ENCODE results near the gene CD160. TPM values are rescaled to one million over a fixed set of nuclear protein-coding genes. Genes with fewer than 3 reads are reported as not detected.
A peak's percentile ranks its signal among the peaks of the same experiment; 100 is the strongest.
"Not testable (repeated sequence)": the region's sequence is repeated elsewhere in the genome, so short reads cannot be mapped to it uniquely, and the experiment has no call there.

Gene CD160
- total RNA-seq, 3 donors from 2014 or later (not counting 1 experiment from before 2014, with no cell fraction given), result 77.7 to 150 (median 83.4) TPM

DNA sequence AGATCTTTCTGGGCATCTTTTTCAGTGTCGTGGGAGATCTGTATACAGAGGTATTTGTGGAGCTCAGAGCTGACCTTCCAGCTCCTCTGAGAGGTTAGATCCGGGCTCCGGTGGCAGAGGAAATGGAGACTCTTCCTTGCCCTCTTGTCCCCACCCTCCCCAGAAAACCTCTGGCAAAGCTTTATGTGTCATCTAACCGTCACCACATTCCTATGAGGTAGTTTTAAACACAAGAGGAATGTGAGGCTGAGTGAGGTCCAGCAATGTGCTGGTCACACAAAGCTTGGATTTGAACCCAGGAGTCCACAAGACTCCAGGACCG is 1.2 kb downstream of the CD160 start:
- Histone ChIP-seq H3K4me1 (ENCODE audit: control insufficient read depth, insufficient read depth, low read length) (peaks cover 59% of the 10 kb centered on the region), H3K36me3 (ENCODE audit: control insufficient read depth, insufficient read depth, low read length) (peaks cover 3% of the 10 kb centered on the region), H3K4me3 (ENCODE audit: low read length) (peak overlapping the region; percentile 73), H3K27ac (ENCODE audit: low read length) (peak overlapping the region; percentile 81), H3K9me3 (ENCODE audit: control insufficient read depth, insufficient read depth, low read length) (no peaks in the 10 kb centered on the region), H3K27me3 (ENCODE audit: control insufficient read depth, insufficient read depth, low read length) (no peaks in the 10 kb centered on the region)
- H3K9me3 Mint-ChIP-seq, result no peaks in the 10 kb centered on the region
- 44% methylated on average over 3 of the region's 5 CpGs for WGBS (ENCODE audit: insufficient coverage)
- DNase-seq (no peak), ATAC-seq (peak in 1 of 3 donors; percentile 2)
- intact Hi-C loops (cut with micrococcal nuclease), result loop anchor here (5.0 kb wide), 1 partner anchor 128 kb away; no protein-coding TSS in a partner anchor
- H3K4me3 Mint-ChIP-seq, result peak overlapping the region; percentile 95
- no peaks in the 10 kb centered on the region for H3K27me3 Mint-ChIP-seq (ENCODE audit: low read depth in 2 of 2)
- H3K36me3 Mint-ChIP-seq, result no peaks in the 10 kb centered on the region
- H3K4me1 Mint-ChIP-seq, result peaks cover 62 to 70% of the 10 kb centered on the region in 2 donors
- TF ChIP-seq CTCF (IDR thresholded peaks at IDR 0.05), result no peak
- peak overlapping the region; percentile 84 to 92 for H3K27ac Mint-ChIP-seq

- intact Hi-C loops (cut with micrococcal nuclease), result loop anchor here (5.0 kb wide), 1 partner anchor 129 kb away; no protein-coding TSS in a partner anchor
- no peaks in the 10 kb centered on the region for H3K9me3 ChIP-seq (ENCODE audit: control insufficient read depth, insufficient read depth, low read length)
- WGBS (ENCODE audit: insufficient coverage), result 10% methylated on average over 47 of the region's 47 CpGs
- peak overlapping the region; percentile 73 for H3K4me3 ChIP-seq (ENCODE audit: low read length)
- Mint-ChIP-seq H3K27me3 (ENCODE audit: low read depth in 2 of 2) (no peaks in the 10 kb centered on the region), H3K9me3 (no peaks in the 10 kb centered on the region), H3K36me3 (no peaks in the 10 kb centered on the region), H3K4me3 (peak overlapping the region; percentile 95), H3K27ac (peak overlapping the region; percentile 84 to 92), H3K4me1 (peaks cover 61 to 65% of the 10 kb centered on the region in 2 donors)
- TF ChIP-seq CTCF (IDR thresholded peaks at IDR 0.05), result peak; percentile 89
- H3K27me3 ChIP-seq (ENCODE audit: control insufficient read depth, insufficient read depth, low read length), result no peaks in the 10 kb centered on the region
- peak overlapping the region; percentile 81 for H3K27ac ChIP-seq (ENCODE audit: low read length)
- H3K36me3 ChIP-seq (ENCODE audit: control insufficient read depth, insufficient read depth, low read length), result peaks cover 3% of the 10 kb centered on the region
- peaks cover 54% of the 10 kb centered on the region for H3K4me1 ChIP-seq (ENCODE audit: control insufficient read depth, insufficient read depth, low read length)
- ATAC-seq (peak; percentile 72 to 86 (median 76)), DNase-seq (peak; percentile 83)
Observed at GRCh38 chr1:145720878-145721671, 1.8 kb downstream of the CD160 start.

- intact Hi-C loops (cut with micrococcal nuclease), result not testable (repeated sequence)
Observed at GRCh38 chr1:145726193-145726592, 6.9 kb downstream of the CD160 start.

GRCh38 chr1:145729196-145729595 is 9.9 kb downstream of the CD160 start:
- Histone ChIP-seq H3K9me3 (ENCODE audit: control insufficient read depth, insufficient read depth, low read length) (no peaks in the 10 kb centered on the region), H3K27ac (ENCODE audit: low read length) (no peak overlapping the region), H3K36me3 (ENCODE audit: control insufficient read depth, insufficient read depth, low read length) (peaks cover 47% of the 10 kb centered on the region), H3K27me3 (ENCODE audit: control insufficient read depth, insufficient read depth, low read length) (no peaks in the 10 kb centered on the region), H3K4me3 (ENCODE audit: low read length) (no peak overlapping the region), H3K4me1 (ENCODE audit: control insufficient read depth, insufficient read depth, low read length) (no peaks in the 10 kb centered on the region)
- peak overlapping the region; percentile 29 to 49 for H3K27ac Mint-ChIP-seq
- H3K9me3 Mint-ChIP-seq, result no peaks in the 10 kb centered on the region
- intact Hi-C loops (cut with micrococcal nuclease), result no loop called here
- DNase-seq (no peak), ATAC-seq (no peak)
- H3K4me3 Mint-ChIP-seq, result no peak overlapping the region
- peaks cover 9% of the 10 kb centered on the region for H3K36me3 Mint-ChIP-seq
- peaks cover 24 to 29% of the 10 kb centered on the region in 2 donors for H3K4me1 Mint-ChIP-seq
- no peaks in the 10 kb centered on the region for H3K27me3 Mint-ChIP-seq (ENCODE audit: low read depth in 2 of 2)
- 93% methylated on average over 5 of the region's 5 CpGs for WGBS (ENCODE audit: insufficient coverage)
- no peak for TF ChIP-seq CTCF (IDR thresholded peaks at IDR 0.05)

More at GRCh38 chr1:145726193-145726592, 6.9 kb downstream of the CD160 start:
- not testable (repeated sequence) for H3K4me1 ChIP-seq (ENCODE audit: control insufficient read depth, insufficient read depth, low read length); H3K27ac Mint-ChIP-seq; H3K36me3 Mint-ChIP-seq; H3K9me3 ChIP-seq (ENCODE audit: control insufficient read depth, insufficient read depth, low read length); H3K4me3 Mint-ChIP-seq; DNase-seq; H3K27me3 Mint-ChIP-seq (ENCODE audit: low read depth in 2 of 2); H3K9me3 Mint-ChIP-seq; H3K4me3 ChIP-seq (ENCODE audit: low read length); H3K27me3 ChIP-seq (ENCODE audit: control insufficient read depth, insufficient read depth, low read length); ATAC-seq; H3K27ac ChIP-seq (ENCODE audit: low read length)
- H3K36me3 ChIP-seq (ENCODE audit: control insufficient read depth, insufficient read depth, low read length), result peaks cover 38% of the 10 kb centered on the region
- peaks cover 29 to 31% of the 10 kb centered on the region in 2 donors for H3K4me1 Mint-ChIP-seq
- WGBS (ENCODE audit: insufficient coverage), result 97% methylated on average over 4 of the region's 5 CpGs

Data from natural killer cell (primary cell).